GM12878 (cell line): ENCODE measurements around the gene GLG1. TPM values are rescaled to one million over a fixed set of nuclear protein-coding genes. Genes with fewer than 3 reads are reported as not detected.

ENCODE experiments used
- ATAC-seq: fragments of 200-7000 bp; cut with Tn5 transposase; 3 replicates; pipeline ENCODE4 v1.9.1; 2020; ENCODE audit warnings: mild to moderate bottlenecking, moderate library complexity
- BruUV-seq: library from RNA; stranded (reverse); fragments of 400-500 nt; replicated peaks from 2 replicates; lab custom pipeline; 2021; lab: Mats Ljungman, UMichigan
- CTCF ChIA-PET: fragments of 300-600 bp; sonication (Branson Sonifier 250); formaldehyde crosslinking; extraction: SDS; loops from one replicate; lab custom pipeline; 2021; ENCODE audit warnings: inconsistent platforms; lab: Yijun Ruan, JAX
- POLR2A ChIA-PET: fragments of 350-600 bp; formaldehyde crosslinking; extraction: SDS; loops from one replicate; lab custom pipeline; 2021; ENCODE audit warnings: inconsistent platforms; lab: Charles Lee
- RAD21 ChIA-PET: fragments of 300-600 bp; sonication (Branson Sonifier 250); formaldehyde crosslinking; loops from one replicate; lab custom pipeline; 2023; ENCODE audit warnings: antibody characterized with exemption; ENCODE audit not compliant: unreplicated experiment; lab: Charles Lee
- SMC1A ChIA-PET: fragments of 300-600 bp; sonication (Branson Sonifier 250); formaldehyde crosslinking; loops from one replicate; lab custom pipeline; 2023; ENCODE audit not compliant: unreplicated experiment, uncharacterized antibody; lab: Charles Lee
- DNase-seq: peaks from one replicate; pipeline ENCODE4 v3.0.0-alpha.2; 2011; ENCODE audit warnings: low read depth, low spot score
- FAIRE-seq: peaks from 3 replicates; lab custom pipeline; 2011; peaks lifted over from hg19 to GRCh38; lab: Jason Lieb, UNC
- H2AFZ ChIP-seq: 2 replicates; pipeline ENCODE4 v1.6.0; 2011; ENCODE audit warnings: low read depth, low read length, control low read depth; ENCODE audit not compliant: control insufficient read depth
- H3K27ac ChIP-seq: 2 replicates; pipeline ENCODE4 v1.5.1; 2011; ENCODE audit warnings: control low read depth; ENCODE audit not compliant: control insufficient read depth, insufficient read depth
- H3K27me3 ChIP-seq, 2 experiments: replicated peaks in 1 of 2; 2 replicates each; pipeline versions ENCODE4 v1.6.0 to v1.6.1; 2011; ENCODE audit warnings: low read length in 1 of 2; ENCODE audit not compliant: control insufficient read depth in 2 of 2, insufficient read depth in 2 of 2
- H3K36me3 ChIP-seq, 2 experiments: 2 replicates each; pipeline ENCODE4 v1.5.1; 2011; ENCODE audit warnings: low read length in 1 of 2; ENCODE audit not compliant: control insufficient read depth in 2 of 2, insufficient read depth in 2 of 2
- H3K4me1 ChIP-seq: 2 replicates; pipeline ENCODE4 v1.6.1; 2011; ENCODE audit warnings: mild to moderate bottlenecking, low read length, moderate library complexity, mixed read lengths; ENCODE audit not compliant: control insufficient read depth, insufficient read depth
- H3K4me2 ChIP-seq: 2 replicates; pipeline ENCODE4 v1.6.0; 2011; ENCODE audit warnings: control low read depth; ENCODE audit not compliant: control insufficient read depth, insufficient read depth
- H3K4me3 ChIP-seq: fragments of 200-600 bp; sonication (generic); 2 replicates; pipeline ENCODE4 v1.5.1; 2016
- H3K79me2 ChIP-seq: 2 replicates; pipeline ENCODE4 v1.6.0; 2011; ENCODE audit warnings: low read length; ENCODE audit not compliant: control insufficient read depth, insufficient read depth
- H3K9ac ChIP-seq: 2 replicates; pipeline ENCODE4 v1.8.0; 2011; ENCODE audit warnings: low read length, control low read depth, mixed read lengths; ENCODE audit not compliant: control insufficient read depth, insufficient read depth
- H3K9me3 ChIP-seq: replicated peaks from 3 replicates; pipeline ENCODE4 v1.5.1; 2011; ENCODE audit warnings: mild to moderate bottlenecking, low read length; ENCODE audit not compliant: control insufficient read depth, insufficient read depth
- H4K20me1 ChIP-seq: 2 replicates; pipeline ENCODE4 v1.6.0; 2011; ENCODE audit not compliant: control insufficient read depth, insufficient read depth
- BHLHE40 ChIP-seq, 2 experiments: fragments of 450-650 bp in 1 of 2; IDR thresholded peaks; 2 replicates each; pipeline ENCODE4 v1.6.1; 2011 to 2017; ENCODE audit warnings: low read depth in 2 of 2, borderline replicate concordance in 1 of 2, improper control_type of control experiment in 1 of 2, low read length in 1 of 2, mild to moderate bottlenecking in 1 of 2
- BMI1 ChIP-seq: fragments of 450-650 bp; IDR thresholded peaks from 2 replicates; pipeline ENCODE4 v1.6.1; 2016; ENCODE audit warnings: mild to moderate bottlenecking, moderate library complexity, borderline replicate concordance
- CBX5 ChIP-seq: sonication (generic); IDR thresholded peaks from 2 replicates; pipeline ENCODE4 v1.6.1; 2016; ENCODE audit warnings: low read depth, moderate library complexity, mild to moderate bottlenecking, inconsistent platforms
- EGR1 ChIP-seq, 2 experiments: IDR thresholded peaks; 1 replicate in 1 of 2; 2 replicates in 1 of 2; pipeline ENCODE4 v1.6.1; 2011 to 2012; ENCODE audit warnings: low read depth in 2 of 2, low read length in 2 of 2, borderline replicate concordance in 1 of 2, mild to moderate bottlenecking in 1 of 2, moderate library complexity in 1 of 2
- HDAC6 ChIP-seq: fragments of 200-600 bp; sonication (generic); IDR thresholded peaks from one replicate; pipeline ENCODE4 v1.8.0; 2017; ENCODE audit warnings: antibody characterized with exemption; ENCODE audit not compliant: unreplicated experiment
- IKZF1 ChIP-seq: fragments of 450-650 bp; conservative IDR thresholded peaks from 2 replicates; pipeline ENCODE4 v1.6.1; 2017; ENCODE audit warnings: antibody characterized with exemption, mild to moderate bottlenecking
- KAT2A ChIP-seq: conservative IDR thresholded peaks from 2 replicates; pipeline ENCODE4 v1.6.1; 2011; ENCODE audit warnings: low read depth, low read length; ENCODE audit not compliant: control insufficient read depth
- NFYA ChIP-seq: IDR thresholded peaks from 2 replicates; pipeline ENCODE4 v1.6.1; 2011; ENCODE audit warnings: low read depth, mild to moderate bottlenecking, low read length, improper control_type of control experiment, borderline replicate concordance
- NRF1 ChIP-seq: conservative IDR thresholded peaks from 2 replicates; pipeline ENCODE4 v1.6.1; 2011; ENCODE audit warnings: mild to moderate bottlenecking, low read depth, low read length, improper control_type of control experiment
- PBX3 ChIP-seq: IDR thresholded peaks from 2 replicates; pipeline ENCODE4 v1.6.1; 2011; ENCODE audit warnings: mild to moderate bottlenecking, low read depth, low read length, moderate library complexity; ENCODE audit not compliant: insufficient replicate concordance
- SKIL ChIP-seq: fragments of 450-650 bp; IDR thresholded peaks from 2 replicates; pipeline ENCODE4 v1.6.1; 2017; ENCODE audit warnings: mild to moderate bottlenecking, low read depth, inconsistent platforms; ENCODE audit not compliant: poor library complexity, severe bottlenecking
- SMAD5 ChIP-seq: IDR thresholded peaks from 2 replicates; pipeline ENCODE4 v1.6.1; 2016; ENCODE audit warnings: antibody characterized with exemption, low read depth
- SREBF2 ChIP-seq: IDR thresholded peaks from 2 replicates; pipeline ENCODE4 v1.6.1; 2012; ENCODE audit warnings: mild to moderate bottlenecking, low read length
- TCF3 ChIP-seq: IDR thresholded peaks from 2 replicates; pipeline ENCODE4 v1.6.1; 2012; ENCODE audit warnings: low read depth, mild to moderate bottlenecking, low read length, borderline replicate concordance; ENCODE audit not compliant: insufficient read depth
- USF1 ChIP-seq: IDR thresholded peaks from 2 replicates; pipeline ENCODE4 v1.6.1; 2011; ENCODE audit warnings: borderline replicate concordance, low read depth, mild to moderate bottlenecking, moderate library complexity, mixed read lengths, low read length; ENCODE audit not compliant: insufficient read depth; ENCODE audit errors: extremely low read length
- WRNIP1 ChIP-seq: IDR thresholded peaks from 2 replicates; pipeline ENCODE4 v1.6.1; 2011; ENCODE audit warnings: low read depth, low read length, improper control_type of control experiment, borderline replicate concordance
- ZZZ3 ChIP-seq: IDR thresholded peaks from 2 replicates; pipeline ENCODE4 v1.6.1; 2011; ENCODE audit warnings: low read depth; ENCODE audit not compliant: control insufficient read depth, insufficient read length
- WGBS: methylation state at CpG from one replicate; pipeline ENCODE4 v1.1.6; 2016; ENCODE audit warnings: low lambda C conversion rate; ENCODE audit not compliant: insufficient replicate concordance, insufficient coverage; ENCODE audit errors: missing lambda C conversion rate; 5-methylcytosine and 5-hydroxymethylcytosine counted together
- in situ Hi-C: fragments of 300-500 bp; cut with MboI; formaldehyde crosslinking; loops from 9 replicates; pipeline ENCODE4 v1.14.3; 2018; ENCODE audit warnings: mixed read lengths
- intact Hi-C: fragments of 100-400 bp; cut with micrococcal nuclease; formaldehyde crosslinking; loops from one replicate; pipeline ENCODE4 v1.14.2; 2022; ENCODE audit not compliant: unreplicated experiment
- polyA plus RNA-seq, 11 experiments: library from polyadenylated mRNA; depleted of rRNA in 4 of 11; unstranded in 6 of 11; stranded (reverse) in 5 of 11; fragments of >200 nt; fragmentation: Nextera tagmentation in 4 of 11; fragmentation: Illumina TruSeq in 1 of 11; extraction: Ambion mirVana in 4 of 11; extraction: Trizol in 1 of 11; gene quantifications; 1 replicate in 1 of 11; 2 replicates in 10 of 11; pipeline versions ENCODE4 v1.2.1 to v1.2.3, GENCODE V29; 2011 to 2016; ENCODE audit warnings: inconsistent platforms in 2 of 11, missing spikeins in 2 of 11, low read depth in 1 of 11
- total RNA-seq, 4 experiments: library from RNA; depleted of rRNA in 3 of 4; stranded (reverse); fragments of >200 nt in 3 of 4; fragmentation: Illumina TruSeq in 1 of 4; extraction: Trizol in 1 of 4; gene quantifications; 2 replicates each; pipeline versions ENCODE4 v1.2.1 to v1.2.3, GENCODE V29; 2013 to 2021

GLG1 gene
- total and polyA plus RNA-seq, 10 of the 15 experiments (the other 5 are each of a cell fraction or from before 2014, with no cell fraction given): 7.6 to 49.4 (median 28.2) TPM

GRCh38 chr16:74641969-74642368, 35.1 kb upstream of the GLG1 start:
- in situ Hi-C loops: no loop called here

More at GRCh38 chr16:74641969-74642368, 35.1 kb upstream of the GLG1 start:
- Histone ChIP-seq H3K36me3 (peaks cover 6 to 39% of the 10 kb centered on the region in 2 experiments), H3K4me3 (no peak overlapping the region), H3K27ac (no peak overlapping the region), H3K79me2 (no peaks in the 10 kb centered on the region), H3K27me3 (no peaks in the 10 kb centered on the region), H3K4me2 (no peak overlapping the region), H3K4me1 (no peaks in the 10 kb centered on the region), H3K9me3 (no peaks in the 10 kb centered on the region), H4K20me1 (no peaks in the 10 kb centered on the region), H2AFZ (no peak overlapping the region), H3K9ac (no peak overlapping the region)
- ATAC-seq: no peak
- WGBS: 97% methylated on average over 8 of the region's 8 CpGs
- FAIRE-seq: no peak
- no peak for DNase-seq
- RAD21 ChIA-PET: interaction anchor here (0.7 kb wide), 1 partner anchor 14 kb away, joined by 4 read pairs; no protein-coding TSS in a partner anchor
- SMC1A ChIA-PET: interaction anchor here (0.9 kb wide), 1 partner anchor 11 kb away, joined by 3 read pairs; no protein-coding TSS in a partner anchor
- intact Hi-C loops: no loop called here
- CTCF ChIA-PET: interaction anchor here (0.8 to 2.5 kb wide), 2 partner anchors 9 to 60 kb away, joined by 3 to 12 read pairs; no protein-coding TSS in a partner anchor
- no TSS peak for BruUV-seq
- POLR2A ChIA-PET: interaction anchor here (0.5 to 0.7 kb wide), 2 partner anchors 57 to 188 kb away, joined by 4 to 6 read pairs; no protein-coding TSS in a partner anchor
- TF ChIP-seq HDAC6: no peak
- TF ChIP-seq BHLHE40 (IDR thresholded peaks at IDR 0.05; ENCODE audit: borderline replicate concordance in 1 of 2, low read depth in 2 of 2, low read length in 1 of 2): no peak
- TF ChIP-seq TCF3: no peak
- no peak for TF ChIP-seq KAT2A
- TF ChIP-seq CBX5: no peak
- TF ChIP-seq IKZF1: no peak
- TF ChIP-seq USF1: no peak
- TF ChIP-seq SKIL: no peak
- TF ChIP-seq ZZZ3: no peak
- TF ChIP-seq NRF1: no peak
- TF ChIP-seq PBX3: no peak
- TF ChIP-seq EGR1 (IDR thresholded peaks at IDR 0.05; ENCODE audit: borderline replicate concordance in 1 of 2, low read depth in 2 of 2, low read length in 2 of 2): no peak
- no peak for TF ChIP-seq BMI1
- no peak for TF ChIP-seq WRNIP1
- TF ChIP-seq NFYA: no peak
- no peak for TF ChIP-seq SMAD5
- TF ChIP-seq SREBF2: no peak
